Vagina (tissue), 2 donors: ENCODE data around the gene URI1. TPM values are rescaled to one million over a fixed set of nuclear protein-coding genes. Genes with fewer than 3 reads are reported as not detected.

Experiments
- DNase-seq, 2 donors: peaks; one replicate each; pipeline ENCODE4 v3.0.0-alpha.2; 2017; ENCODE audit errors: extremely low spot score in 2 of 2
- H3K27ac ChIP-seq: fragments of 200-600 bp; sonication (generic); one replicate; pipeline ENCODE4 v1.5.1; 2019
- H3K27me3 ChIP-seq: fragments of 200-600 bp; sonication (generic); one replicate; pipeline ENCODE4 v1.5.1; 2019
- H3K36me3 ChIP-seq, 2 donors: fragments of 200-600 bp; sonication (generic); one replicate each; pipeline ENCODE4 v1.5.1; 2017 to 2019
- H3K4me1 ChIP-seq: fragments of 200-600 bp; sonication (generic); one replicate; pipeline ENCODE4 v1.5.1; 2019
- H3K4me3 ChIP-seq, 2 donors: fragments of 200-600 bp; sonication (generic); 1 replicate in 1 of 2; 2 replicates in 1 of 2; pipeline ENCODE4 v1.5.1; 2016 to 2019
- H3K9me3 ChIP-seq: fragments of 200-600 bp; sonication (generic); one replicate; pipeline ENCODE4 v1.5.1; 2019
- POLR2A ChIP-seq, 2 donors: fragments of 450-650 bp; IDR thresholded peaks; one replicate each; pipeline ENCODE4 v1.6.1; 2017; ENCODE audit warnings: antibody characterized with exemption in 2 of 2, mild to moderate bottlenecking in 2 of 2, moderate library complexity in 2 of 2
- POLR2AphosphoS5 ChIP-seq, 2 donors: sonication (generic); formaldehyde crosslinking; IDR thresholded peaks; one replicate each; pipeline ENCODE4 v1.9.0; 2017; ENCODE audit warnings: antibody characterized with exemption in 2 of 2, mild to moderate bottlenecking in 2 of 2, low read depth in 1 of 2; ENCODE audit not compliant: insufficient read depth in 1 of 2
- intact Hi-C: fragments of 100-400 bp; cut with DNase I; formaldehyde crosslinking; loops from one replicate; pipeline ENCODE4 v1.15.1; 2023
- total RNA-seq: library from RNA; depleted of rRNA; stranded (reverse); fragments of >200 nt; gene quantifications from one replicate; pipeline ENCODE4 v1.2.3, GENCODE V29; 2016
- TF ChIP-seq, protein P1 (sequence below), 3 experiments: fragments of 450-650 bp in 2 of 3; fragments of 200-600 bp in 1 of 3; sonication (generic) in 1 of 3; IDR thresholded peaks; one replicate each; pipeline ENCODE4 v1.5.1; 2017 to 2019; ENCODE audit warnings: antibody characterized with exemption in 3 of 3, mild to moderate bottlenecking in 2 of 3, moderate library complexity in 2 of 3

URI1 gene
- total RNA-seq, 1 donor from 2014 or later = 39.8 TPM

DNA sequence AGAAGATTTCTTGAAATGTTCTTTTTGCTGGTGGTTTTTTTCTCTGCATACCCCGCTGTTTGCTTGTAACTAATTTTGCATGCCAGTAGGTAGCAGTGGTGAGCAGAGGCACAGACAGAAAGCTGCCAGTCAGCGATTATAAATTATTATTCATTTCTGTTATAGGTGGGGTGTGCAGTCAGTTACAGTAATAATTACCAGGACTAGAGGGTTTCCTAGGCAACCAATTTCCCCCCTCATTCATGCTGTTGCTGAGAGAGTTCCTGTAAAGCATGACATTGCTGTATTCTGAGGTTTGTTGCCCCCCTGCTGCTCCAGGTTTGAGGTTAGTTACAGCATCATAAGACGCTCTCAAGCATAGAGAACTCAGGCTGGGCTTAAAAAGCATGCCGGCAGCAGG lies 104.5 kb downstream of the URI1 start:
- H3K36me3 ChIP-seq = no peaks in the 10 kb centered on the region
- H3K9me3 ChIP-seq = no peaks in the 10 kb centered on the region
- no peaks in the 10 kb centered on the region for H3K27me3 ChIP-seq
- H3K4me1 ChIP-seq = no peaks in the 10 kb centered on the region
- H3K4me3 ChIP-seq = no peak overlapping the region
- intact Hi-C loops = no loop called here
- TF ChIP-seq POLR2A (IDR thresholded peaks at IDR 0.05) = no peak
- TF ChIP-seq POLR2AphosphoS5 (IDR thresholded peaks at IDR 0.05; ENCODE audit: insufficient read depth in 1 of 2, low read depth in 1 of 2) = no peak
- TF ChIP-seq, protein P1, sequence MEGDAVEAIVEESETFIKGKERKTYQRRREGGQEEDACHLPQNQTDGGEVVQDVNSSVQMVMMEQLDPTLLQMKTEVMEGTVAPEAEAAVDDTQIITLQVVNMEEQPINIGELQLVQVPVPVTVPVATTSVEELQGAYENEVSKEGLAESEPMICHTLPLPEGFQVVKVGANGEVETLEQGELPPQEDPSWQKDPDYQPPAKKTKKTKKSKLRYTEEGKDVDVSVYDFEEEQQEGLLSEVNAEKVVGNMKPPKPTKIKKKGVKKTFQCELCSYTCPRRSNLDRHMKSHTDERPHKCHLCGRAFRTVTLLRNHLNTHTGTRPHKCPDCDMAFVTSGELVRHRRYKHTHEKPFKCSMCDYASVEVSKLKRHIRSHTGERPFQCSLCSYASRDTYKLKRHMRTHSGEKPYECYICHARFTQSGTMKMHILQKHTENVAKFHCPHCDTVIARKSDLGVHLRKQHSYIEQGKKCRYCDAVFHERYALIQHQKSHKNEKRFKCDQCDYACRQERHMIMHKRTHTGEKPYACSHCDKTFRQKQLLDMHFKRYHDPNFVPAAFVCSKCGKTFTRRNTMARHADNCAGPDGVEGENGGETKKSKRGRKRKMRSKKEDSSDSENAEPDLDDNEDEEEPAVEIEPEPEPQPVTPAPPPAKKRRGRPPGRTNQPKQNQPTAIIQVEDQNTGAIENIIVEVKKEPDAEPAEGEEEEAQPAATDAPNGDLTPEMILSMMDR (IDR thresholded peaks at IDR 0.05) = no peak
- no peak for DNase-seq
- no peak overlapping the region for H3K27ac ChIP-seq

DNA sequence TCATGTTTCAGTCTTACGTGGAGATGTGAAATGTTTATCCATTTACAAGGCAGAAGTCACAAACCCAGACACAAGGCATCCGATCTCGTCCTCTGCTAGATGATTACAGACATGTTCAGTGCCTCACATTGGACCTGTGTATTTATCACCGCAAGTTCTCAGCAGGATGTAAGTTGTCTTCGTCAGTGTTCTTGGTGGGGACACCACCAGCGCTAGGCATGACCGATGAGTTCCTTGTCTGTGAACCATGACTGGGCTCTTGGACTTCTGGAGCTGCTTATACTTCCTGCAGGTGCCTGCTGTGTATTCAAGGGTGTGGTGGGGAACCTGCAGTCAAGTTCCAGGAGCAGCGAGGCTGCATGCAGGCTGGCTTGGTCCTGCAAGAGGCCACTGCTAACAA lies 105.4 kb downstream of the URI1 start:
- no peaks in the 10 kb centered on the region for H3K36me3 ChIP-seq
- TF ChIP-seq, protein P1 (IDR thresholded peaks at IDR 0.05) = no peak
- TF ChIP-seq POLR2AphosphoS5 (IDR thresholded peaks at IDR 0.05; ENCODE audit: insufficient read depth in 1 of 2, low read depth in 1 of 2) = no peak
- no peak for TF ChIP-seq POLR2A (IDR thresholded peaks at IDR 0.05)
- no peaks in the 10 kb centered on the region for H3K9me3 ChIP-seq
- intact Hi-C loops = no loop called here
- no peaks in the 10 kb centered on the region for H3K27me3 ChIP-seq
- H3K4me1 ChIP-seq = no peaks in the 10 kb centered on the region
- no peak overlapping the region for H3K27ac ChIP-seq
- DNase-seq = no peak
- no peak overlapping the region for H3K4me3 ChIP-seq

DNA sequence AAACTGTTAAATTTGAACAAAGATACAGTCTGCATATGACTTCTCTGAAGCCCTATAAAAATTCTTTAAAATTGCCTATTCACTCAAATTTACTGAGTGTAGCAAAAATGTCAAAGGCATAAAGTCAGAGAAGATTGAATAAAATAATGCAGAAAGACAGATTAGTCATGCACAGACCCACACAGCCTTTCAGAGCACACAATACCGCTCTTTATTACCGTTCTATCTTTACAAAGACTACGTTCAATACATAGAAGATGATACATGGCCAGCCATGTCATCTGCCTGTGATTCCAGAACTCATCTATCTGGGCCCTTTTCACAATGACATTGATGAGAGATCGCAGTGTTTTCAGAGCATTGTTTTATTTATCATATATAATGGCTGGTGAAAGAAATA lies 107.2 kb downstream of the URI1 start:
- TF ChIP-seq, protein P1 (IDR thresholded peaks at IDR 0.05) = no peak
- TF ChIP-seq POLR2A (IDR thresholded peaks at IDR 0.05) (no peak), POLR2AphosphoS5 (IDR thresholded peaks at IDR 0.05; ENCODE audit: insufficient read depth in 1 of 2, low read depth in 1 of 2) (no peak)
- H3K27me3 ChIP-seq = no peaks in the 10 kb centered on the region
- H3K4me3 ChIP-seq = no peak overlapping the region
- H3K4me1 ChIP-seq = no peaks in the 10 kb centered on the region
- intact Hi-C loops = no loop called here
- no peak overlapping the region for H3K27ac ChIP-seq
- no peaks in the 10 kb centered on the region for H3K9me3 ChIP-seq
- DNase-seq = no peak
- H3K36me3 ChIP-seq = no peaks in the 10 kb centered on the region

DNA sequence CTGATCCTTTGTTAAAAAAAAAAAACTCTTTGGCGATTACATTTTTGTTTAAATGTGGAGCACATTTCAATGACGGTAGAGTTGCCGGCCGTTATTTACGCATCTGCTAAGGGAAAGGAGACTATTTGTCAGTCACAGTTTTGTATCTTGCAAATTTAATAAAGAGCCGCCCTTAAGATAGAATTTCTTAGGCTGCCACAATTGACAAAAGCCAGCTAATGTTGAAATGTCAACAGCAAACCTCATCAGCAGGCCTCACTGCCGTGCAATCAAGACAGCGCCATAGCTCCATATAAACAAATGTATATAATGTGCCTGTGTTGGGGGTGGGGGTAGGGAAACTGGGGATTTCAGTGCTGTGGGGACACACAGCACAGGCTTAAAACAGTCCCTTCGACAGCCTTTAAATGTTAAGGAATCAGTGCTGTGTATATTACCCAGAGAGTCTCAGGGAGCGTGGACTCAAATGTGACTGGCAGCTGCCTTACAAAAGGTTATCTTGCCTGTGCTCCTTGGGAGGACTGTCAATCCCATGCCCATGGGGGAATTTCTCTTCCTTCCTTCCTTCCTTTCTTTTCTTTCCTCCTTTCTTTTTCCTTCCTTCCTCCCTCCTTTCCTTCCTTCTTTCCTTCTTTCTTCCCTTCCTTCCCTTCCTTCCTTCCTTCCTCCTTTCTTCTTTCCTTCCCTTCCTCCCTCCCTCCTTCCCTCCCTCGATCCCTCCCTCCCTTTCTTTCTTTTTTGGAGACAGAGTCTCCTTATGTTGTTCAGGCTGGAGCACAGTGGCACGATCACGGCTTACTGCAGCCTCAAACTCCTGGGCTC lies 108.0 kb downstream of the URI1 start:
- no peaks in the 10 kb centered on the region for H3K4me1 ChIP-seq
- no peaks in the 10 kb centered on the region for H3K36me3 ChIP-seq
- H3K27me3 ChIP-seq = no peaks in the 10 kb centered on the region
- TF ChIP-seq, protein P1 (IDR thresholded peaks at IDR 0.05) = no peak
- TF ChIP-seq POLR2AphosphoS5 (IDR thresholded peaks at IDR 0.05; ENCODE audit: insufficient read depth in 1 of 2, low read depth in 1 of 2) (no peak), POLR2A (IDR thresholded peaks at IDR 0.05) (no peak)
- no peak overlapping the region for H3K4me3 ChIP-seq
- intact Hi-C loops = no loop called here
- no peaks in the 10 kb centered on the region for H3K9me3 ChIP-seq
- no peak for DNase-seq
- no peak overlapping the region for H3K27ac ChIP-seq
